CD8-positive, alpha-beta memory T cell (primary cell): ENCODE measurements around the gene OR51A2. TPM values are rescaled to one million over a fixed set of nuclear protein-coding genes. Genes with fewer than 3 reads are reported as not detected.

Experiments
- CTCF ChIA-PET: fragments of 350-600 bp; sonication (Branson Sonifier 250); formaldehyde crosslinking; loops from one replicate; lab custom pipeline; 2021; ENCODE audit warnings: antibody characterized with exemption; lab: Charles Lee
- POLR2A ChIA-PET: fragments of 350-600 bp; sonication (Branson Sonifier 250); formaldehyde crosslinking; loops from one replicate; lab custom pipeline; 2021; ENCODE audit warnings: antibody characterized with exemption; lab: Charles Lee
- DNase-seq, 5 donors: peaks; one replicate each; pipeline versions ENCODE4 v3.0.0 to v3.0.0-alpha.2; 2020 to 2022; ENCODE audit warnings: mixed read lengths in 1 of 5
- H3K27ac ChIP-seq: one replicate; pipeline ENCODE4 v1.7.0; 2013; ENCODE audit warnings: low read depth, mild to moderate bottlenecking, low read length, moderate library complexity
- H3K27me3 ChIP-seq: 2 replicates; pipeline ENCODE4 v1.7.0; 2013; ENCODE audit warnings: low read length, mild to moderate bottlenecking; ENCODE audit not compliant: insufficient read depth, poor library complexity, severe bottlenecking
- H3K36me3 ChIP-seq: 2 replicates; pipeline ENCODE4 v1.7.0; 2013; ENCODE audit warnings: mild to moderate bottlenecking, low read length, moderate library complexity; ENCODE audit not compliant: insufficient read depth
- H3K4me1 ChIP-seq: 2 replicates; pipeline ENCODE4 v1.7.0; 2013; ENCODE audit warnings: mild to moderate bottlenecking, low read length, moderate library complexity; ENCODE audit not compliant: insufficient read depth
- H3K4me3 ChIP-seq: 2 replicates; pipeline ENCODE4 v1.7.0; 2013; ENCODE audit warnings: mild to moderate bottlenecking, low read length
- H3K9me3 ChIP-seq: 2 replicates; pipeline ENCODE4 v1.7.0; 2013; ENCODE audit warnings: mild to moderate bottlenecking, low read length
- H3K27ac Mint-ChIP-seq, 8 donors: one replicate each; pipeline ENCODE4 v1.8.0; 2020 to 2021; ENCODE audit warnings: mixed read lengths in 8 of 8, mild to moderate bottlenecking in 6 of 8, inconsistent platforms in 3 of 8, moderate library complexity in 3 of 8
- H3K27me3 Mint-ChIP-seq, 2 donors: one replicate each; pipeline ENCODE4 v1.8.0; 2020 to 2021; ENCODE audit warnings: mixed read lengths in 2 of 2, mild to moderate bottlenecking in 1 of 2, moderate library complexity in 1 of 2
- H3K36me3 Mint-ChIP-seq, 3 donors: one replicate each; pipeline ENCODE4 v1.8.0; 2020 to 2021; ENCODE audit warnings: mixed read lengths in 3 of 3, inconsistent platforms in 1 of 3, mild to moderate bottlenecking in 1 of 3
- H3K4me1 Mint-ChIP-seq, 3 donors: one replicate each; pipeline ENCODE4 v1.8.0; 2020 to 2021; ENCODE audit warnings: mixed read lengths in 3 of 3, inconsistent platforms in 1 of 3, mild to moderate bottlenecking in 1 of 3
- H3K4me3 Mint-ChIP-seq, 7 donors: one replicate each; pipeline ENCODE4 v1.8.0; 2020 to 2021; ENCODE audit warnings: mixed read lengths in 7 of 7, mild to moderate bottlenecking in 6 of 7, moderate library complexity in 4 of 7, inconsistent platforms in 2 of 7
- H3K9me3 Mint-ChIP-seq, 5 donors: one replicate each; pipeline ENCODE4 v1.8.0; 2020 to 2022; ENCODE audit warnings: mixed read lengths in 5 of 5, mild to moderate bottlenecking in 3 of 5, moderate library complexity in 2 of 5, inconsistent platforms in 1 of 5
- polyA plus RNA-seq: library from polyadenylated mRNA; unstranded; fragments of 300-500 nt; fragmentation: Illumina TruSeq; gene quantifications from one replicate; pipeline ENCODE4 v1.2.3, GENCODE V29; 2021
- total RNA-seq, 2 experiments: library from RNA; stranded (reverse); gene quantifications; one replicate each; pipeline ENCODE4 v1.2.3, GENCODE V29; 2021

The OR51A2 gene
- total and polyA plus RNA-seq, 3 experiments from 2014 or later, result not detected

- H3K9me3 ChIP-seq, result no peaks in the 10 kb centered on the region
- peaks cover 0 to 4% (median 2%) of the 10 kb centered on the region in 5 donors for H3K9me3 Mint-ChIP-seq
- CTCF ChIA-PET, result no interaction called here
- no peak overlapping the region for H3K27ac ChIP-seq
- H3K4me1 Mint-ChIP-seq, result no peaks in the 10 kb centered on the region
- H3K4me1 ChIP-seq, result no peaks in the 10 kb centered on the region
- H3K27me3 ChIP-seq, result no peaks in the 10 kb centered on the region
- H3K4me3 ChIP-seq, result no peak overlapping the region
- POLR2A ChIA-PET, result no interaction called here
- no peak overlapping the region for H3K4me3 Mint-ChIP-seq
- H3K27me3 Mint-ChIP-seq, result no peaks in the 10 kb centered on the region
- no peak overlapping the region for H3K27ac Mint-ChIP-seq
- no peak for DNase-seq
- no peaks in the 10 kb centered on the region for H3K36me3 ChIP-seq
- H3K36me3 Mint-ChIP-seq, result no peaks in the 10 kb centered on the region
Measured at GRCh38 chr11:4962816-4963215, 7.3 kb upstream of the OR51A2 start.

GRCh38 chr11:4960877-4961276 is 5.4 kb upstream of the OR51A2 start:
- Histone ChIP-seq H3K27me3 (no peaks in the 10 kb centered on the region), H3K4me1 (no peaks in the 10 kb centered on the region), H3K4me3 (no peak overlapping the region), H3K36me3 (no peaks in the 10 kb centered on the region), H3K9me3 (no peaks in the 10 kb centered on the region), H3K27ac (no peak overlapping the region)
- H3K9me3 Mint-ChIP-seq, result peaks cover 0 to 3% (median 2%) of the 10 kb centered on the region in 5 donors
- POLR2A ChIA-PET, result no interaction called here
- no peaks in the 10 kb centered on the region for H3K36me3 Mint-ChIP-seq
- H3K4me3 Mint-ChIP-seq, result no peak overlapping the region
- no peaks in the 10 kb centered on the region for H3K4me1 Mint-ChIP-seq
- no peak for DNase-seq
- CTCF ChIA-PET, result no interaction called here
- H3K27me3 Mint-ChIP-seq, result no peaks in the 10 kb centered on the region
- H3K27ac Mint-ChIP-seq, result no peak overlapping the region

DNA sequence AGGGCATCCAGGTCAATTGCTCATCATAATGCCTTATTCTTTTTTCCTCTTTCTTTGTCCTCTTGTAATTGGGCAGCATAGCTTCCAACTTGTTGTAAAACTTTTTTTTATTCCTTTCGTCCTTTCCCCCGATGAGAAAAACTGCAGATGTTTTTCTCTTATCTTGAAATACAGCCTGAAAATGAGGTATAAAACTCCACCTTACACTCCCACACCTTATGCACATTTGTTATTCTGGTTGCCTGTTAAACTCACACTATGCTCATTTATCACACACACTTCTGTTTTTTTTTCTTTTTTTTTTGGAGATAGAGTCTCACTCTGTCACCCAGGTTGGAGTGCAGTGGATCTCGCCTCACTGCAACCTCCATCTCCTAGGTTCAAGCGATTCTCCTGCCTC is 1.9 kb upstream of the OR51A2 start:
- no peaks in the 10 kb centered on the region for H3K36me3 ChIP-seq
- peaks cover 0 to 2% (median 0%) of the 10 kb centered on the region in 5 donors for H3K9me3 Mint-ChIP-seq
- no peak overlapping the region for H3K4me3 ChIP-seq
- no peaks in the 10 kb centered on the region for H3K4me1 Mint-ChIP-seq
- no peak overlapping the region for H3K27ac Mint-ChIP-seq
- POLR2A ChIA-PET, result no interaction called here
- H3K27me3 Mint-ChIP-seq, result no peaks in the 10 kb centered on the region
- no peak overlapping the region for H3K27ac ChIP-seq
- CTCF ChIA-PET, result no interaction called here
- no peaks in the 10 kb centered on the region for H3K27me3 ChIP-seq
- DNase-seq, result no peak
- H3K4me1 ChIP-seq, result no peaks in the 10 kb centered on the region
- no peaks in the 10 kb centered on the region for H3K36me3 Mint-ChIP-seq
- no peaks in the 10 kb centered on the region for H3K9me3 ChIP-seq
- no peak overlapping the region for H3K4me3 Mint-ChIP-seq

DNA sequence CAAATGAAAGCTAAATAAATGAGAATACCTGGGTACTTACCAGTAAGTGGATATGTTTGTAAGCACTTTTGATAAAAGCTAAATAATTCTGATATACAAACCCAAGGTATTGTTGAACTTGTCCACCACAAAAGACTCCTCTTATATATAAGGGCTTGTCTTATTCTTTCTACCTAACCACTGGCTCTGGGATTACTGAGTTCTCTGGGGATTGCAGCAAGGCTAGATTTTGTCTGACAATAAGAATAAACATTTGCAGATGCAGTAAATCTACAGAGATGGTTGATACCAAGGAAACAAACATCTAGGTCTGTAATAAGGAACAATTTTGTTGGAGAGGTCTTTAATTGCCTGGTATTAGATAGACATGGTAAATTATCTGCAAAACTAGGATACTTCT is 8.0 kb downstream of the OR51A2 start, which contains the start of gene OR51A4:
Gene OR51A4, minus strand, starts transcription at position 101 of the 400 bp plus-strand sequence. CDS start 505 bp downstream, outside the sequence.
- DNase-seq, result no peak
- Mint-ChIP-seq H3K27ac (no peak within 1 kb of the TSS), H3K4me1 (no peaks in the 10 kb centered on the region), H3K27me3 (no peaks in the 10 kb centered on the region), H3K36me3 (no peaks in the 10 kb centered on the region), H3K4me3 (no peak within 1 kb of the TSS), H3K9me3 (peaks cover 0 to 2% (median 0%) of the 10 kb centered on the region in 5 donors)
- no peaks in the 10 kb centered on the region for H3K4me1 ChIP-seq
- no peak within 1 kb of the TSS for H3K27ac ChIP-seq
- ChIA-PET CTCF (no interaction called here), POLR2A (no interaction called here)
- no peaks in the 10 kb centered on the region for H3K9me3 ChIP-seq
- H3K36me3 ChIP-seq, result no peaks in the 10 kb centered on the region
- no peak within 1 kb of the TSS for H3K4me3 ChIP-seq
- no peaks in the 10 kb centered on the region for H3K27me3 ChIP-seq

- Mint-ChIP-seq H3K36me3 (no peaks in the 10 kb centered on the region), H3K4me3 (no peak overlapping the region), H3K27ac (no peak overlapping the region), H3K9me3 (peaks cover 0 to 2% (median 0%) of the 10 kb centered on the region in 5 donors), H3K4me1 (no peaks in the 10 kb centered on the region), H3K27me3 (no peaks in the 10 kb centered on the region)
- Histone ChIP-seq H3K4me1 (no peaks in the 10 kb centered on the region), H3K36me3 (no peaks in the 10 kb centered on the region), H3K4me3 (no peak overlapping the region), H3K27me3 (no peaks in the 10 kb centered on the region), H3K9me3 (no peaks in the 10 kb centered on the region), H3K27ac (no peak overlapping the region)
- no peak for DNase-seq
- POLR2A ChIA-PET, result no interaction called here
- CTCF ChIA-PET, result no interaction called here
Measured at GRCh38 chr11:4936745-4937144, 18.8 kb downstream of the OR51A2 start.

GRCh38 chr11:4932751-4933150 is 22.8 kb downstream of the OR51A2 start:
- no peak overlapping the region for H3K27ac Mint-ChIP-seq
- no peak overlapping the region for H3K4me3 ChIP-seq
- no peaks in the 10 kb centered on the region for H3K27me3 ChIP-seq
- ChIA-PET CTCF (no interaction called here), POLR2A (no interaction called here)
- no peaks in the 10 kb centered on the region for H3K4me1 ChIP-seq
- no peaks in the 10 kb centered on the region for H3K36me3 ChIP-seq
- no peak overlapping the region for H3K27ac ChIP-seq
- peaks cover 0 to 2% of the 10 kb centered on the region in 2 donors for H3K27me3 Mint-ChIP-seq
- peaks cover 0 to 2% (median 0%) of the 10 kb centered on the region in 5 donors for H3K9me3 Mint-ChIP-seq
- no peaks in the 10 kb centered on the region for H3K4me1 Mint-ChIP-seq
- no peak overlapping the region for H3K4me3 Mint-ChIP-seq
- no peaks in the 10 kb centered on the region for H3K9me3 ChIP-seq
- DNase-seq, result no peak
- no peaks in the 10 kb centered on the region for H3K36me3 Mint-ChIP-seq

DNA sequence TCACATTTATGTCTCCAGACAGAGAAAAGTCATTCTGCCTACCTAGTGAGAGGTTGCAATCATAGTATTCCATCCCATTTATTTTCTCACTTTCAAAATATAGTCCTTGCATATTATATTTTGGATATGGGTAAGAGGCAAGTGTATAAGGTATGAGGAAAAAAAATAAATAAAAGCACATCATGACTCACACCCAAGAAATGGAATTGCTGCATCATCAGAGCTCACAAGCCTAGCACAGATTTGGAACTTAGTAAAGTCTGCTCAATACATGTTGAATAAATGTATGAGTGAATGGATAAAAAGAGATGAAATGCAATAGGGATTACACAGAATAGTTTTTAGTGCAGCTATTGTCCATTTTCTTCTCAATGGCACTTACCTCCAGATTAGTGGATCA is 28.9 kb downstream of the OR51A2 start:
- H3K4me3 ChIP-seq, result no peak overlapping the region
- DNase-seq, result no peak
- Mint-ChIP-seq H3K4me3 (no peak overlapping the region), H3K4me1 (no peaks in the 10 kb centered on the region), H3K27ac (no peak overlapping the region), H3K9me3 (no peaks in the 10 kb centered on the region), H3K27me3 (peaks cover 8 to 13% of the 10 kb centered on the region in 2 donors), H3K36me3 (no peaks in the 10 kb centered on the region)
- H3K9me3 ChIP-seq, result no peaks in the 10 kb centered on the region
- POLR2A ChIA-PET, result no interaction called here
- H3K4me1 ChIP-seq, result no peaks in the 10 kb centered on the region
- H3K27me3 ChIP-seq, result no peaks in the 10 kb centered on the region
- no peaks in the 10 kb centered on the region for H3K36me3 ChIP-seq
- CTCF ChIA-PET, result no interaction called here
- H3K27ac ChIP-seq, result no peak overlapping the region

- CTCF ChIA-PET, result no interaction called here
Measured at GRCh38 chr11:4924239-4924638, 31.3 kb downstream of the OR51A2 start, which contains the start of gene OR51G1. TSS of gene OR51G1 (minus strand) at chr11:4924339. CDS start at chr11:4924339, 0 bp downstream.

More at GRCh38 chr11:4924239-4924638, 31.3 kb downstream of the OR51A2 start, which contains the start of gene OR51G1:
- no peaks in the 10 kb centered on the region for H3K9me3 ChIP-seq
- Mint-ChIP-seq H3K4me1 (no peaks in the 10 kb centered on the region), H3K4me3 (no peak within 1 kb of the TSS), H3K9me3 (no peaks in the 10 kb centered on the region), H3K36me3 (no peaks in the 10 kb centered on the region), H3K27ac (peak within 1 kb of the TSS in 1 of 8 donors; percentile 3), H3K27me3 (peaks cover 6 to 13% of the 10 kb centered on the region in 2 donors)
- POLR2A ChIA-PET, result no interaction called here
- no peaks in the 10 kb centered on the region for H3K4me1 ChIP-seq
- no peaks in the 10 kb centered on the region for H3K36me3 ChIP-seq
- no peak for DNase-seq
- no peak within 1 kb of the TSS for H3K27ac ChIP-seq
- H3K4me3 ChIP-seq, result no peak within 1 kb of the TSS
- H3K27me3 ChIP-seq, result no peaks in the 10 kb centered on the region
